OCI-LY3 (cell line): ENCODE data around the gene CFAP43.
"Not testable (repeated sequence)": the region's sequence is repeated elsewhere in the genome, so short reads cannot be mapped to it uniquely, and the experiment has no call there.

Experiments used
- H2AFZ ChIP-seq: fragments of 200-600, 300-600 bp; shearing (Covaris generic); 2 replicates; pipeline ENCODE4 v1.6.0; 2014; ENCODE audit warnings: antibody characterized with exemption, low read depth, low read length
- H3K27ac ChIP-seq: fragments of 200-600, 300-600 bp; sonication (generic); 2 replicates; pipeline ENCODE4 v1.5.1; 2014; ENCODE audit warnings: mild to moderate bottlenecking, low read length, moderate library complexity, mixed read lengths
- H3K27me3 ChIP-seq: fragments of 200-600, 300-600 bp; sonication (generic); 2 replicates; pipeline ENCODE4 v1.6.1; 2014; ENCODE audit warnings: low read depth, low read length, mixed read lengths
- H3K36me3 ChIP-seq: fragments of 200-600, 300-600 bp; sonication (generic); replicated peaks from 2 replicates; pipeline ENCODE3; 2014; ENCODE audit warnings: low read depth, low read length, mixed read lengths
- H3K4me1 ChIP-seq: fragments of 300-600, 200-600 bp; sonication (generic); 2 replicates; pipeline ENCODE4 v1.6.1; 2014; ENCODE audit warnings: low read length, mixed read lengths
- H3K4me2 ChIP-seq: fragments of 200-600, 300-600 bp; sonication (generic); 2 replicates; pipeline ENCODE4 v1.6.1; 2014; ENCODE audit warnings: low read length, mixed read lengths
- H3K4me3 ChIP-seq: fragments of 300-600, 200-600 bp; sonication (generic); 2 replicates; pipeline ENCODE4 v1.5.1; 2014; ENCODE audit warnings: antibody characterized with exemption, mild to moderate bottlenecking, low read length, moderate library complexity
- H3K79me2 ChIP-seq: fragments of 300-600, 200-600 bp; shearing (Covaris generic); 2 replicates; pipeline ENCODE4 v1.6.1; 2014; ENCODE audit warnings: mild to moderate bottlenecking, low read length, mixed read lengths
- H3K9ac ChIP-seq: fragments of 300-600, 200-600 bp; shearing (Covaris generic); 2 replicates; pipeline ENCODE4 v1.6.0; 2014; ENCODE audit warnings: mild to moderate bottlenecking, low read length, moderate library complexity
- H3K9me3 ChIP-seq: fragments of 200-600, 300-600 bp; shearing (Covaris generic); 2 replicates; pipeline ENCODE4 v1.6.1; 2014; ENCODE audit warnings: low read length, mixed read lengths; ENCODE audit not compliant: insufficient read depth
- H4K20me1 ChIP-seq: fragments of 200-600, 300-600 bp; sonication (generic); 2 replicates; pipeline ENCODE4 v1.6.1; 2016; ENCODE audit warnings: low read length, mixed read lengths; ENCODE audit not compliant: insufficient read depth
- EZH2phosphoT487 ChIP-seq: fragments of 200-600 bp; shearing (Covaris generic); IDR thresholded peaks from 2 replicates; pipeline ENCODE4 v1.6.1; 2018; ENCODE audit warnings: antibody characterized with exemption, mixed run types, low read depth
- TF ChIP-seq, protein P1 (sequence below): fragments of 200-600, 300-600 bp; sonication (generic); IDR thresholded peaks from 2 replicates; pipeline ENCODE4 v1.5.1; 2014; ENCODE audit warnings: antibody characterized with exemption, low read length, low read depth

The CFAP43 gene

DNA sequence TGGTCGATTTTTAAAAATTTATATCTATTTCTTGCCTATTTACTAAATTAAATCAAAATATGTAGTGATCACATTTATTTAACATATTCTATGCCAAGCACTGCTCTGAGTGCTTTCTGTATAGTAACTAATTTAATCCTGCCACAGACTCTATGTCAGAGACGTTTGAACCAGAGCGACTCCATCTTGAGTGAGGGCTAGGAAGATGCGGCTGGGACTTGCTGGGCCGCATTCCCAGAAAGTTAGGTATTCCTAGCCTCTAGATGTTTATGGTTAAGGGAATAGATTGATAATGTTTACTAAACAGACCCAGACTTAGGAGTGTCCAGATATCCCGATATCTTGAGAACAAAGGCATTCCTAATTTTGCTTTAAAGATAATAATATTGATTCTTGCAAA, 19.3 kb upstream of the CFAP43 start:
- peaks cover 19% of the 10 kb centered on the region for H3K79me2 ChIP-seq
- no peaks in the 10 kb centered on the region for H3K9me3 ChIP-seq
- no peaks in the 10 kb centered on the region for H3K36me3 ChIP-seq
- no peak for TF ChIP-seq EZH2phosphoT487
- TF ChIP-seq, protein P1, sequence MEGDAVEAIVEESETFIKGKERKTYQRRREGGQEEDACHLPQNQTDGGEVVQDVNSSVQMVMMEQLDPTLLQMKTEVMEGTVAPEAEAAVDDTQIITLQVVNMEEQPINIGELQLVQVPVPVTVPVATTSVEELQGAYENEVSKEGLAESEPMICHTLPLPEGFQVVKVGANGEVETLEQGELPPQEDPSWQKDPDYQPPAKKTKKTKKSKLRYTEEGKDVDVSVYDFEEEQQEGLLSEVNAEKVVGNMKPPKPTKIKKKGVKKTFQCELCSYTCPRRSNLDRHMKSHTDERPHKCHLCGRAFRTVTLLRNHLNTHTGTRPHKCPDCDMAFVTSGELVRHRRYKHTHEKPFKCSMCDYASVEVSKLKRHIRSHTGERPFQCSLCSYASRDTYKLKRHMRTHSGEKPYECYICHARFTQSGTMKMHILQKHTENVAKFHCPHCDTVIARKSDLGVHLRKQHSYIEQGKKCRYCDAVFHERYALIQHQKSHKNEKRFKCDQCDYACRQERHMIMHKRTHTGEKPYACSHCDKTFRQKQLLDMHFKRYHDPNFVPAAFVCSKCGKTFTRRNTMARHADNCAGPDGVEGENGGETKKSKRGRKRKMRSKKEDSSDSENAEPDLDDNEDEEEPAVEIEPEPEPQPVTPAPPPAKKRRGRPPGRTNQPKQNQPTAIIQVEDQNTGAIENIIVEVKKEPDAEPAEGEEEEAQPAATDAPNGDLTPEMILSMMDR, result no peak
- H3K4me2 ChIP-seq, result no peak overlapping the region
- H4K20me1 ChIP-seq, result no peaks in the 10 kb centered on the region
- no peak overlapping the region for H2AFZ ChIP-seq
- no peak overlapping the region for H3K9ac ChIP-seq
- peaks cover 9% of the 10 kb centered on the region for H3K4me1 ChIP-seq
- no peak overlapping the region for H3K27ac ChIP-seq
- peaks cover 3% of the 10 kb centered on the region; the same call in 1 of the 2 replicates for H3K27me3 ChIP-seq
- no peak overlapping the region for H3K4me3 ChIP-seq

DNA sequence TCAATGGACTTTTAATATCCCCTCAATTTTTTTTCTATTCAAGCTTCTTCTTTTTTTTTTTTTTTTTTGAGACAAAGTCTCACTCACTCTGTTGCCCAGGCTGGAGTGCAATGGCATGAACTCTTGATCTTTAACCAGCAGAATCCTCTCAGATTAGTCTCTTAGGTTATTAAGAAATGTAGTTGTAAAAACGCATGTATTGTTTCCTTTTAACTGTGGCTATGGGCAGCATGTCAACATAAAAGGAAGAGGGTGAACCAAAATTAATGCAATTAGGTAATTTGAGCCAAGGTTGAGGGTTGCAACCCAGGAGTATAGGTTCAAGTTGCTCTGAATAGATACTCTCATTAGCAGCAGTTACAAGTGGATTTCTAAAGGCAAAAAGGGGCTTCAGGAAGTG, 18.2 kb upstream of the CFAP43 start:
- H3K27ac ChIP-seq, result no peak overlapping the region
- H3K4me2 ChIP-seq, result no peak overlapping the region
- no peaks in the 10 kb centered on the region for H4K20me1 ChIP-seq
- no peaks in the 10 kb centered on the region for H3K4me1 ChIP-seq
- no peaks in the 10 kb centered on the region for H3K9me3 ChIP-seq
- peaks cover 3% of the 10 kb centered on the region; the same call in 1 of the 2 replicates for H3K27me3 ChIP-seq
- H3K36me3 ChIP-seq, result no peaks in the 10 kb centered on the region
- H3K79me2 ChIP-seq, result peaks cover 8% of the 10 kb centered on the region
- H3K9ac ChIP-seq, result no peak overlapping the region
- no peak overlapping the region for H2AFZ ChIP-seq
- TF ChIP-seq EZH2phosphoT487, result no peak
- TF ChIP-seq, protein P1, result no peak
- H3K4me3 ChIP-seq, result no peak overlapping the region

DNA sequence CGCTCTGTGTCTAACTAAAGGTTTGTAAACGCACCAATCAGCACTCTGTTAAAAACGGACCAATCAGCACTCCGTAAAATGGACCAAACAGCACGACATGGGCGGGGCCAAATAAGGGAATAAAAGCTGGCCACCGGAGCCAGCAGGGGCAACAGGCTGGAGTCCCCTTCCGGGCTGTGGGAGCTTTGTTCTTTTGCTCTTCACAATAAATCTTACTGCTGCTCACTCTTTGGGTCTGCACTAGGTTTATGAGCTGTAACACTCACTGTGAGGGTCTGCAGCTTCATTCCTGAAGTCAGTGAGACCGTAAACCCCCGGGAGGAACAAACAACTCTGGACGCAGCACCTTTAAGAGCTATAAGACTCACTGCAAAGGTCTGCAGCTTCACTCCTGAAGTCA, 16.8 kb upstream of the CFAP43 start:
- H3K9me3 ChIP-seq, H3K9ac ChIP-seq, H3K4me1 ChIP-seq, H3K27me3 ChIP-seq, H4K20me1 ChIP-seq, H3K4me2 ChIP-seq, H3K36me3 ChIP-seq, H3K27ac ChIP-seq, H3K4me3 ChIP-seq, H3K79me2 ChIP-seq, H2AFZ ChIP-seq: not testable (repeated sequence)

DNA sequence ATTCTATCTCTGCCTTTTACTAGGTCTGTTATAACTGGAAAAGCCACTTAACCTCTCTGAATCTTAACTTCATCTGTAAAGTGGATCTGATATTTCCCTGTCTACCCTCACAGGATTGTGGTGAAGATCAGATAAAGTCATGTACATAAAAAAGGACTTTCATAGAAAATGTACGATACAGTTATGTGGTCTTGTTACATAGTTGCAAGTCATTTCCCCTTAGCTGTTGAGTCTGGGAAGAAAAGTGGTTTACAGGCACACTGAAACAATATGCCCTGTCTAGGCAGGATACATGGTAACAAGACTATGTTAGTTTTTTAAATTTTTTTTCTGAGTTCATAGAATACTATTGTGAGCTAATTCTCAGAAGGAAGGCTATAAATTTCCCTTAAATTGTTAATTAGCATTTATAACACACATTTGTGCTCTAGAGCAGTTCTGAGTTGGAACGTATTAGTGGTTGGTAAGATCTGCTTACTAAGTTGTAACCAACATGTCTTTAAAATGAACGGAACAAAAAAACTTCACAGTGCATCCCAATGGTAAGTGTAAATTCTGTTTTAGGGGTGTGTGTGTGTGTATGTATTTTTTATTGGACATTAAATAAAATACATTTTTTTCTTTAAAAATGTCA, 15.5 kb upstream of the CFAP43 start:
- Histone ChIP-seq H3K36me3 (no peaks in the 10 kb centered on the region), H3K4me3 (no peak overlapping the region), H3K27ac (no peak overlapping the region), H2AFZ (no peak overlapping the region), H3K79me2 (no peaks in the 10 kb centered on the region), H3K9me3 (no peaks in the 10 kb centered on the region), H3K9ac (no peak overlapping the region), H4K20me1 (no peaks in the 10 kb centered on the region), H3K4me1 (no peaks in the 10 kb centered on the region), H3K4me2 (no peak overlapping the region), H3K27me3 (peaks cover 3% of the 10 kb centered on the region; the same call in 1 of the 2 replicates)
- TF ChIP-seq EZH2phosphoT487, result no peak
- TF ChIP-seq, protein P1, result no peak
